SK-N-SH (cell line): ENCODE data around the gene PLXND1.

ENCODE experiments used
- CTCF ChIP-seq: fragments of 200-600 bp; sonication (generic); IDR thresholded peaks from 2 replicates; pipeline ENCODE4 v1.6.1; 2017; ENCODE audit warnings: antibody characterized with exemption, mild to moderate bottlenecking, moderate library complexity
- EP300 ChIP-seq, 2 experiments: IDR thresholded peaks; 2 replicates each; pipeline versions ENCODE4 v1.4.0 to v1.6.1; 2012; ENCODE audit warnings: borderline replicate concordance in 1 of 2, low read depth in 1 of 2, low read length in 1 of 2
- JUND ChIP-seq: IDR thresholded peaks from 2 replicates; pipeline ENCODE4 v1.4.0; 2012
- MAX ChIP-seq: IDR thresholded peaks from 2 replicates; pipeline ENCODE4 v1.4.0; 2012; ENCODE audit warnings: low read depth
- MXI1 ChIP-seq: IDR thresholded peaks from 2 replicates; pipeline ENCODE4 v1.6.1; 2012; ENCODE audit warnings: mild to moderate bottlenecking, low read depth, low read length, improper control_type of control experiment
- NFIC ChIP-seq: IDR thresholded peaks from 2 replicates; pipeline ENCODE4 v1.4.0; 2012; ENCODE audit warnings: borderline replicate concordance
- NRF1 ChIP-seq: IDR thresholded peaks from 2 replicates; pipeline ENCODE4 v1.6.1; 2012; ENCODE audit warnings: low read depth, mild to moderate bottlenecking, low read length
- POLR2AphosphoS5 ChIP-seq: IDR thresholded peaks from 2 replicates; pipeline ENCODE4 v1.6.1; 2012; ENCODE audit warnings: low read depth, low read length
- RFX5 ChIP-seq: IDR thresholded peaks from 2 replicates; pipeline ENCODE4 v1.6.1; 2012; ENCODE audit warnings: mild to moderate bottlenecking, improper control_type of control experiment, low read length
- SIN3A ChIP-seq: IDR thresholded peaks from 2 replicates; pipeline ENCODE4 v1.6.1; 2012; ENCODE audit warnings: low read depth, mild to moderate bottlenecking, low read length, moderate library complexity, borderline replicate concordance
- SMC3 ChIP-seq: IDR thresholded peaks from 2 replicates; pipeline ENCODE4 v1.6.1; 2012; ENCODE audit warnings: low read depth, low read length, improper control_type of control experiment
- TAF1 ChIP-seq: IDR thresholded peaks from 2 replicates; pipeline ENCODE4 v1.6.1; 2012; ENCODE audit warnings: low read depth, mild to moderate bottlenecking, low read length, moderate library complexity, borderline replicate concordance
- TF ChIP-seq, protein P1 (sequence below): IDR thresholded peaks from 2 replicates; pipeline ENCODE4 v1.6.1; 2012; ENCODE audit warnings: mild to moderate bottlenecking, low read depth, low read length, moderate library complexity
- TF ChIP-seq, protein P2 (sequence below): IDR thresholded peaks from 2 replicates; pipeline ENCODE4; 2012

DNA sequence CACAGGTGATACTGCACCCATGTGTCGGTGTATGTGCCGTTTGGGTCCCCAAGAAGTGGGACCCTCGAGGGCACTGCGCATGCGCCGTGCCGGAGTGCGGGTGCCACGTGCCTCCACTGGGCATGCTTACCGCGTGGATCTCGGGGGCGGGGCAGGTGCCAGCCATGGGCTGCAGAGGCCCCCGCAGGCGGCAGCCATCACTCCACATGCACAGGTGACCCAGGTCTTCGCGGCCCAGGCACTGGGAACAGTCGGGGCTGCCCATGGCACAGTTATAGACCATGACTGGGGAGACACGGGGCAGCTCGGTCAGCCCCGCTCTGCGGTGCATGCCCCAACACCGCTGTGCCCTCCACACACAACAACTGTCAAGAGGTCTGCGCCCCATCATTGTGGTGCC, 32.3 kb downstream of the PLXND1 start:
- TF ChIP-seq TAF1 (no peak), CTCF (no peak), SMC3 (no peak), MAX (no peak), POLR2AphosphoS5 (no peak), NFIC (no peak), SIN3A (no peak), MXI1 (no peak), EP300 (IDR thresholded peaks at IDR 0.05; ENCODE audit: borderline replicate concordance in 1 of 2, low read depth in 1 of 2, low read length in 1 of 2) (no peak), RFX5 (no peak), JUND (no peak), NRF1 (no peak)
- TF ChIP-seq, protein P1, sequence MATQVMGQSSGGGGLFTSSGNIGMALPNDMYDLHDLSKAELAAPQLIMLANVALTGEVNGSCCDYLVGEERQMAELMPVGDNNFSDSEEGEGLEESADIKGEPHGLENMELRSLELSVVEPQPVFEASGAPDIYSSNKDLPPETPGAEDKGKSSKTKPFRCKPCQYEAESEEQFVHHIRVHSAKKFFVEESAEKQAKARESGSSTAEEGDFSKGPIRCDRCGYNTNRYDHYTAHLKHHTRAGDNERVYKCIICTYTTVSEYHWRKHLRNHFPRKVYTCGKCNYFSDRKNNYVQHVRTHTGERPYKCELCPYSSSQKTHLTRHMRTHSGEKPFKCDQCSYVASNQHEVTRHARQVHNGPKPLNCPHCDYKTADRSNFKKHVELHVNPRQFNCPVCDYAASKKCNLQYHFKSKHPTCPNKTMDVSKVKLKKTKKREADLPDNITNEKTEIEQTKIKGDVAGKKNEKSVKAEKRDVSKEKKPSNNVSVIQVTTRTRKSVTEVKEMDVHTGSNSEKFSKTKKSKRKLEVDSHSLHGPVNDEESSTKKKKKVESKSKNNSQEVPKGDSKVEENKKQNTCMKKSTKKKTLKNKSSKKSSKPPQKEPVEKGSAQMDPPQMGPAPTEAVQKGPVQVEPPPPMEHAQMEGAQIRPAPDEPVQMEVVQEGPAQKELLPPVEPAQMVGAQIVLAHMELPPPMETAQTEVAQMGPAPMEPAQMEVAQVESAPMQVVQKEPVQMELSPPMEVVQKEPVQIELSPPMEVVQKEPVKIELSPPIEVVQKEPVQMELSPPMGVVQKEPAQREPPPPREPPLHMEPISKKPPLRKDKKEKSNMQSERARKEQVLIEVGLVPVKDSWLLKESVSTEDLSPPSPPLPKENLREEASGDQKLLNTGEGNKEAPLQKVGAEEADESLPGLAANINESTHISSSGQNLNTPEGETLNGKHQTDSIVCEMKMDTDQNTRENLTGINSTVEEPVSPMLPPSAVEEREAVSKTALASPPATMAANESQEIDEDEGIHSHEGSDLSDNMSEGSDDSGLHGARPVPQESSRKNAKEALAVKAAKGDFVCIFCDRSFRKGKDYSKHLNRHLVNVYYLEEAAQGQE = no peak
- TF ChIP-seq, protein P2, sequence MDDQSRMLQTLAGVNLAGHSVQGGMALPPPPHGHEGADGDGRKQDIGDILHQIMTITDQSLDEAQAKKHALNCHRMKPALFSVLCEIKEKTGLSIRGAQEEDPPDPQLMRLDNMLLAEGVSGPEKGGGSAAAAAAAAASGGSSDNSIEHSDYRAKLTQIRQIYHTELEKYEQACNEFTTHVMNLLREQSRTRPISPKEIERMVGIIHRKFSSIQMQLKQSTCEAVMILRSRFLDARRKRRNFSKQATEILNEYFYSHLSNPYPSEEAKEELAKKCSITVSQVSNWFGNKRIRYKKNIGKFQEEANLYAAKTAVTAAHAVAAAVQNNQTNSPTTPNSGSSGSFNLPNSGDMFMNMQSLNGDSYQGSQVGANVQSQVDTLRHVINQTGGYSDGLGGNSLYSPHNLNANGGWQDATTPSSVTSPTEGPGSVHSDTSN = no peak
